GM21447 (cell line): Measurements from ENCODE around the gene TCF15.

Experiments
- ATAC-seq: cut with Tn5 transposase; IDR thresholded peaks from one replicate; pipeline ENCODE4 v1.9.1; 2021; ENCODE audit not compliant: unreplicated experiment

Gene TCF15

DNA sequence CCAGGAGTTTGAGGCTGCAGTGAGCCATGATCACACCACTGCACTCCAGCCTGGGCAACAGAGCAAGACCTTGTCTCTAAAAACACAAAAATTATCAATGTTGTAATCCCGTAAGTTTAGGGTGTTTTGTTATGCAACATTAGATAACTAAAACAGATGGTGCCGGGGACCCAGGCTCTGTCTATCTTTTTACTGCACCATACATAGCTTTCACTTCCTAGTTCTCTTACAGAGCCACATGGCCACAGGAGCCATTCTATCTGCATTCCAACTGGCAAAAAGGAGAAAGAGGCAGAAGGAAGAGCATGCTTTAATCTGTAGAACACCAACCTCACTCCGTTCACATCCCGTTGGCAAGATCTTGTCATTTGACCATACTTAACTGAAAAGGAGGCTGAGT lies 5.4 kb upstream of the TCF15 start:
- no peak for ATAC-seq

DNA sequence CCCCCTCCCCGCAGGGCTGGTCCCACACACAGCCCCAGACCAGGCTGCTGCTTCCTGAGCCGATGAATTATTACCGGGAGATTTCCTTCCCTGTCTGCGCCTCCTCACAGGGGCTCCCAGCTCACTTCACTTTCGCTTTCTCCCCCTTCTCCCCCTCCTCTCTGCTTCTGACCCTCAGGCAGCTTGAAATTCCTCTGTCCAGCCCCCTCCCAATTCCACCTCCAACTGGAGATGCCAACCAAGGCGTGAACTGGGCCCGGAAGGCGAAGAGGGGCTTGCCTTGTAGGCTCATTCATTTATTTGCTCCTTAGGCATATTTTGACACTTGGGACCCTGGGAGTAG lies 1.7 kb upstream of the TCF15 start:
- no peak for ATAC-seq

GRCh38 chr20:611047-611842 lies 1.1 kb upstream of the TCF15 start:
- ATAC-seq, result no peak

DNA sequence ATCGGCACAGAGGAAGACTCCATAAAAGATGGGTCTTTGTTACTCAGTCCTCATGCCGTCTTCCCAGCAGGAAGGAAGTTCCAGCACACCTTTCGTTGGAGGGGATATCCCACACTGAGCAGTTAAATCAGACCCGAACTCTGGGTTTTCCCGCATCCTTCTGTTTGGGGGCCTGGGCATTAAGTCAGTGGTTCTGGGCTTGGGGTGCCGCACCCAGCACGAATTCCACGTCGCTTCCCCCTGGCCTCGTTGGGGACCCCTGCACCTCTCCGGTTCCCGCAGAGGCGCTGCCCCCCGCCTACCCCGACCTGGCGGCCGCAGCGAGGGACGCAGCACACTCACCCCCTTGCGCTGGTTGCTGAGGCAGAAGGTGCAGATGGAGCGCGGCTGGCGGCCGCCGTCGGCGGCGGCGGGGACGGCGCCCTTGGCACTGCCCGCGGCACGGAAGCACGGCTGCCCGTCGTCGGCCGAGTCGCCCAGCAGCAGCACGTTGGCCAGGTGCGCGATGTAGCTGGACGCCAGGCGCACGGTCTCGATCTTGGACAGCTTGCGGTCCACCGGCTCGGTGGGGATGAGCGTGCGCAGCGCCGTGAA lies 641 bp downstream of the TCF15 start:
- no peak for ATAC-seq

- ATAC-seq, result no peak
Observed at GRCh38 chr20:608970-609369, 1.1 kb downstream of the TCF15 start.

DNA sequence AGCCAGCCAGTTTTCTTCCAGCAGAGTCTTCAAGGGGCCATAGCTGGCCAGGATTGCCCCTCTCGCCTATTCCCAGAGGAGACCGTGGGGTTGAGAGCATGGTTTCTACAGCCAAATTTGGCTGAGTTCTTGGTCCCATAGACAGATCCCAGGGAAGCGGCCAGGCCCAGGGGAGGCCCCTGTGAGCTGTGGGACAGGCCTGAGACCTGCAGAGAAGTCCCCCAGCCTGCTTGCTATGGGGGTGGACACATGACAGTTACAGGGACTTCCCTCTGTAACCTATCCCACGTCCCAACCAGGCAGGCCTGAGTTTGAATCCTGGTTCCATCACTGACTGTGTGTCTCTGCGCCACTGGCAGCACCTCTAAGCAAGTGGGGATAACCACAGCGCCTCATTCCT lies 2.6 kb downstream of the TCF15 start:
- no peak for ATAC-seq

DNA sequence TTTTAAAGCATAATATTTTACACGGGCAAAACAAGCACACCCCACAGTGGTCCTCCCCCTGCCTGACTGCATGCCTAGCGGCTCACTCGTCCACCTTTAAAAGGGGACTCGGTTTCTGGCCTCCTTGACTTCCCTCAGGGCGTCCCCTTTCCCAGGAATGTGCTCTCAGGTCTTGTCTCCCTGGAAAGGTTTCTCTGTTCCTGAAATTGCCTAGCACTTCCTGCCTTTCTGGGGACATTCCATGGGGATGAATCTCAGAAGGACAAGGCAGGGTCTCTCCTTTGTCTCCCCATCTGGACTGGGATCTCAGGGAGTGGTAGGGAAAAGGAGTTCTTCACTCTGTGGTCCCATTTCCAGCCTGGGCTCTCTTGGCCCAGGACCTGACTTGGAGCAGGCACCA lies 4.9 kb downstream of the TCF15 start:
- no peak for ATAC-seq

DNA sequence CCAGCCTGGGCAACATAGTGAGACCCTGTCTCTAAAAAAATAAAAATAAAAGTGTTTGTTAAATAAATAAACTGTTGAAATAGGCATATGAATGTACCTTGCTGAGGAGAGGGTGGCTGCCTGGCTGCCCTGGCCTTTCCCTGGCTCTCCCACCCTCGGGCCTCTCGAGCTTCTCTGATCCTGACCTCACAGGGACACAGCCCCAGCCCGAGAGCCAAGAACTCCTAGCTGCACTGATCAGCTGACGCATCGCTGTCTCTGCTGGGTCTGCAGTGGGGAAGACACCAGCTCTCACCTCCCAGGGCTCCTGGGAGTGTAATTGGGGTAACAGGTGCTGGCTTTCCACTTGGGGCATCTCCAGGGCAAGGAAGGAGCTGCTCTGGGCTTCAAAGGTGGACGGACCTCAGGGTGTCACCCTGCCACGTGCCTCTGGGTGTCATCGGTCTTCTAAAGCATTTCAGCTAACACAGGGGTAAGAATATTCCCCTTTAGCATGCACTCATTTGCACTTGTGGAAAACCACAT lies 6.9 kb downstream of the TCF15 start:
- ATAC-seq, result no peak

GRCh38 chr20:602111-602970 lies 7.8 kb downstream of the TCF15 start:
- ATAC-seq, result no peak

DNA sequence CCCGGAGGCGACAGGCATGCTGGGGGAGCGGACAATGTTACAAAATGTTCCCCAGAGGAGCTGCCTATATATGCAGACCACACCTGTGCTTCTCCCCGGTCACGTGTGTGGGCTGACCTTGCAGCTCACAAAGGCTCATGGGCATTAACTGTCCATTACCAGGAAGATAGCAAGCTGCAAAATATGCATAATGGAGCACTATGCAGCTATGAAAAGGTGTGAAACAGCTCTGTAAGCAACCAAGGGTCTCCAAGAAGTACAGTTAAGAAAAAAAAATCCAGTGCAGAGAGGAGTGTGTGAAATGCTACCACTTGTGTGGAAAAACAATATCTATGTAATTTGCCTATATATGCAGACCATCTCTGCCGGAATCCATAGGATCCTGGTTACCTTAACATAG lies 9.4 kb downstream of the TCF15 start:
- ATAC-seq, result no peak

GRCh38 chr20:600141-600540 lies 10.0 kb downstream of the TCF15 start:
- no peak for ATAC-seq

- no peak for ATAC-seq
Observed at GRCh38 chr20:598133-598850, 11.8 kb downstream of the TCF15 start.

DNA sequence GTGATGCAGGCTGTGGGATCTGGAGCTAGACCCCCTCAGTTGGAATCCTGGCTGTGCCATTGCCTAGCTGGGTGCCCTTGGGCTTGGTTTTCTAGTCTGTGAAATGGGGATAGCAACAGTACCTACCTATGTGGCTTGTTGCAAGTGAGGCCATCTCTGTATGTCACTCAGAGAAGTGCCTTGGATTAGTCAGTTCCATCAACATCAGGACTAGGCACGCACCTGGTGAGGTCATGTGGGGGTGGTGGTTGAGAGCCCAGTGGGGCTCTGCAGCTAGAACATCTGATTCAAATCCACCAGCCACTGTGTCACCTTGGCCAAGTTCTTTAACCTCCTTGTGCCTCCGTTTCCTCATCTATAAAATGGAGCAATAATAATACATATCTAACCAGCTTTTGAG lies 12.5 kb downstream of the TCF15 start:
- ATAC-seq, result no peak

- no peak for ATAC-seq
Observed at GRCh38 chr20:595330-596308, 14.5 kb downstream of the TCF15 start.

DNA sequence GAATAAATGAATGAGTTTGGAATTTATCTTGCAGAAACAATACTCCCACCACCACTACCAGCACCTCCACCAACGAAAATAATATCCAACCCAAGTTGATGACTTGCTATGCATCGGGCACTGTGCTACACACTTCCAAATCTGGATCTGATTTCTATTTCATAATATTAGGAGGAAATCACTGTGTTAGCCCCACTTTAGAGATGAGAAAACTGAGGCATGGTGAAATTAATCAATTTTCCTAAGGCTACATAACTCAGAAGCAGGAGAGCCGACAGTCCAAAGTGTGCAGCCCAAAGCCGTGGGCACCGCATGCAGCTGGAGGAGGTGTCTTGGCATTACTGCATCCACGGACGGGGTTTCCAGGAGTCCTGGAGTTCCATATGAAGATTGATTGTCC lies 17.6 kb downstream of the TCF15 start:
- ATAC-seq, result no peak

GRCh38 chr20:591941-592340 lies 18.2 kb downstream of the TCF15 start:
- ATAC-seq, result no peak

DNA sequence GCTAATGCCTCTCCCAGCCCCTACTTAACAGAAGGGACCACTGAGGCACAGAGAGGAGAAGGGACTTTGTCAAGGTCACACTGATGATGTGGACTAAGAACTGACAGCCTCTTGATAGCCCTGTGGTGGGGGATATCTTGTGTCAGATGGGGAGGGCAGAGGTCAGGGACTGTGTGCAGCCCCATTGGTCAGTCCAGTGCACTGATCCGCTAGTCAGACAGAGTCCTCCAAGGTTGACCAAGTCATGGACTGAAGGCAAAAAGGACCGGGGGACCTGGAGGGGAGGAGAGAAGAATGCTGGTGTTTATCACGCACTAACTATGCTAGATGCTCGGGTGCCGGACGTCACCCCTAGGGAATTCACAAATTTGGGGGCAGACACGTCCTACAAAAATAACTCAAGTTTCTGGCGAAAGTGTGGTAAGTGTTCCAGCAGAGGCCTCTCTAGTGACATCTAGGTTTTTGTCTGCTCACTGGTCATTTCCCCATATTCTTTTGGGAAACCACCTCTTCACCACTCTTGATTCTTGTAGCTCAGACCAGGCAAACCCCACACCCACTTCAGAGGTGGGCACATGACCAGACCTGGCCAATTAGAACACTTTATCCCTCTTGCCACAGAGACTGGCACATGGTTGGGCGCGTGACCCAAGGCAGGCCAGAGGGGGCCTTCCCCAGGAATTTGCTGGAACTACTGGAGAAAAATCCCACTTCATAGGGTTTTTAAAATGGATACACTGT lies 21.0 kb downstream of the TCF15 start:
- ATAC-seq, result peak; percentile 45

- ATAC-seq, result no peak
Observed at GRCh38 chr20:588476-588875, 21.6 kb downstream of the TCF15 start.

DNA sequence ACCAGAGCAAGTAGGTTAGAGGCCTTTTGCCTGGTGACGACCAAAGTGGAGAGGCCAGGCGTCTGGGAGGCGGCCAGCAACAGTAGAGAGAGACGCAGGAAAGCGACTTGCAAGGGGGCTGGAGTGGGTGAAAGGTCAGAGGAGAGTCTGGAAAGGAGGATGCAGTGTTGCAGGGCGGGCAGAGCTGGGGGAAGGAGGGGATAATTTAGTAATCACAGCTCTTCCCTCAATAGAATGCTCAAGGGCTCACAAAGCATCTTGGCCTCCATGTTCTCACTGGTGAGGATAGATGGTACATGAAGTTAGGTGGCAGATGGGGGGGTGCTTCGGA lies 25.2 kb downstream of the TCF15 start:
- no peak for ATAC-seq
